Fibroblast of skin of scalp (primary cell): ENCODE data around the gene LIPJ. TPM values are rescaled to one million over a fixed set of nuclear protein-coding genes. Genes with fewer than 3 reads are reported as not detected.
A peak's percentile ranks its signal among the peaks of the same experiment; 100 is the strongest.

ENCODE experiments used
- DNase-seq: peaks from one replicate; pipeline ENCODE4 v3.0.0-alpha.2; 2013
- polyA plus RNA-seq, 2 experiments: library from polyadenylated mRNA; unstranded; fragments of 120-200 nt; gene quantifications; one replicate each; pipeline ENCODE4 v1.2.1, GENCODE V29; 2013; ENCODE audit not compliant: insufficient read length in 2 of 2

Gene LIPJ
- polyA plus RNA-seq (2013, experiment 1 of 2; ENCODE audit: insufficient read length) = not detected
- polyA plus RNA-seq (2013, experiment 2 of 2; ENCODE audit: insufficient read length) = not detected

DNA sequence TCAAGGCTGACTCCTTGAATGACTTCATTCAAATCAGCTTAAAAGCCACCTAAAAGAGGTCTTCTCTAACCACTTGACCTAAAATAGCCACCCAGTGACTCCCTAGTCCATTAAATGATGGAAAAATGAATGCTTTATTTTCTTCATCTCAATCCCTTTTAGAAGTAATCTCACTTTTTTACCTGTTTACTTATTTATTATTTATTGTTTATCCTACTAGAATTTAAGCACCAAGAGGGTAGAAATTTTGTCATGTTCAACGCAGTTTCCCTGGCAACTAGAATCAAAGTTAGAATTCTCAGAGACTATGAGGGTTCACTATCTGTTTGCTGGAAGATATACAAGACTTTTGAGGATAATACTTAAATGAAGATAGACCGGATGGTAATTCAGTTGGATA, at the start of gene LIPJ:
Gene LIPJ, plus strand, starts transcription at position 301 of the 400 bp plus-strand sequence. CDS start 3,926 bp downstream, outside the sequence.
- DNase-seq = no peak

- DNase-seq = peak; percentile 46
Measured at GRCh38 chr10:88537322-88537721, 49.2 kb upstream of the LIPJ start.

DNA sequence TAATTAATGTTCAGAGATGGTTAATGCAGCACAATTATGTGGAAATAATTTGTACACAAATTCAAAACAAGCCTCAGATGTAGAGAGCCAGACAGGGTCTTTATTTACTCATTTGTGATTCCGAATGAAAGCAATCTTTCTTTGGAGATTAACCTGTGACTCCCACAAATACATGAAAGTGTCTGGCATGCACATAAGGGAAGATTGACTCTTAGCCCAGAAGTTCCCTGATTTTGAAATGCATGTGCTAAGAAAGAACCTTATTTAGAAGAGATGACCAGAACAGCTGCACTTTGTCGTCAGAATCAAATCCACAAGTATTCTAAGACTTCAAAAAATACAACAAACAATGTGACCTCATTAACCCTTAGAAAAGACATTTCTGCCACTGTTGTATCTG, 48.5 kb upstream of the LIPJ start:
- DNase-seq = peak; percentile 80

DNA sequence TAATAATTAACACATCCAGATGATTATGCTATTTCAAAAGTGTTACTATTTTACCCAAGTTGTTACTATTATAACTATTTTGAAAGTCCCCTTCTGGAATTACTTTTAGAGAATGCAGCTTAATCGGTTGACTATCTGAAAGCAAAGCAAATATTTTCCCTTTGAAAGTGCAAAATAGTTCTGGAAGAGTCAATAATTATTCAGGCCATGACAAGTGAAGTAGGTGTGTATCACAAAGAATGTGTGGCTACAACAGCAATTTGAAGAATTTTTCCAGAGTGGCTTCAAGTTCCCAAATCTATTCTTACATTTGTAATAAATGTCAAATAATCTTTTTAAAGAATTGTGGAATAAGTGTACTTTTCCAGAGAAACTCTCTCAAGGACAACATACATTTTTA, 46.2 kb upstream of the LIPJ start:
- no peak for DNase-seq

DNA sequence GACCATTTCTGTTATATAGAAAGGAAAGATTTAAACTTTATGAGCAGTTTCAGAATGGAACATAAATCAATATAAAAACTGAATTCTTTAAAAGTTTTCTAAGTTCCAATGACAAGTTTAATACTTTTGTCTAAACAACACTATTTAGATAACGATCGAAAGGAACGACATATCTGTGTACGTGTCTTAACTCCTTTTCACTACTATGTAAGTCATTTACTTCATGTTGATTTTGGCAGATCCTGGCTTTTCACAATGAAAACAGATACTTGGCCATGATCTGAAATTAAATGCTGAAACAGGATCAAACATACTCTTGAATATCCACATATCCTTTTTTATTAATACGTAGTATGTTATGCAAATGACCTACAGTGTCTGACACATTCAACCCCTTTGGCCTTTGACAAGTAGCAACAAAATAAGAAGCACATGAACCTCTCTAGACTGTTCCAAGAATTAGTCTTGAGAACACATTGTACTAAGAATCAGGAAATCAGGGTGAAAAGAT, 45.4 kb upstream of the LIPJ start:
- DNase-seq = no peak

GRCh38 chr10:88542522-88542921, 44.0 kb upstream of the LIPJ start:
- no peak for DNase-seq

GRCh38 chr10:88544140-88544870, 42.3 kb upstream of the LIPJ start:
- no peak for DNase-seq

GRCh38 chr10:88545359-88545758, 41.2 kb upstream of the LIPJ start:
- DNase-seq = no peak

DNA sequence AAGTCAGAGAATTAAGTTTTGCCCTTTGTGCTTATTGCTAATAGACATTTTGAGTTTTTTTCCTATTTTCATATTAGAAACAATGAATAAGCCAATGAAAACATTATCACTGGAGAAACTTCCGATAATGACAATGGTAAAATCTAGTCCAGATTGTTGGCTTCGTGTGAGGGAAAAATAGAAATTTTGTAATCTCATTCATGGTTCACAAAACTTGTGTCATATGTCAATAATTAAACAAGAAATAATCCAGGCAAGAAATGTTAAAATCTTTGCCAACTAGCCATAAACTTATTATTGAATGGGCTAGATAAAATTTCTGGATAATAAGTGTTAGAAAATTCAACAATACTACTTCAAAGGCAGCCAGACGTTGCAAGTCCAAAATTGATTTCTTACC, 40.1 kb upstream of the LIPJ start:
- no peak for DNase-seq

- DNase-seq = no peak
Measured at GRCh38 chr10:88551246-88551645, 35.3 kb upstream of the LIPJ start.

DNA sequence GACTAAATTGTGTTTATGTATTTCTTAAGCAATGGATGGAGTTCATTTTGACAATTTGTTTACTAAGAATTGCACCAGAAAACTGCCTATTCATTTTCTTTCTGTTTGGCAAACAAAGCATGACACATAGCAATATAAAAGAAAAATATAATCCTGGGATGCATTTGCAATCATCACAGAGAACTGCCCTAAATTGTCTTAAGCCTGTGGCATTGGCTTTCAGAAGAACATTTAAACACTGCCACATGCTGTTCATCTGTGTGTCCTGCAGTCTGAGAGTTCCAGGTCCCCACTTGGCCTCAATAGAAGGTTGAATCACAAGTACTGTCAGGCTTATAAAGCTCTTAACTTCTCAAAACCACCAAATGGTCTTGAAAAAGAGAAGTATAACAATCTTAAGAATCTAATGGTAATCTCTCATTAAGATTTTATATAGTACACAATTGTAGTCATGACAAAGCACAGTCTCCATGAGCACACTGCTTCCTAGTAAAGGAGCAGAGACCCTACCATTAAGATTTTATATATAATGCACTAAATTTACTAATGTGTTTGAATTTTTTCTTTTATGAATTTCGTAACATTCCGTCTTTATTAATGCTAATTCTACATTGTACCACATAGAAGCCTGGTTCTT, 33.3 kb upstream of the LIPJ start:
- DNase-seq = peak; percentile 75

GRCh38 chr10:88555190-88555908, 31.2 kb upstream of the LIPJ start:
- DNase-seq = no peak

DNA sequence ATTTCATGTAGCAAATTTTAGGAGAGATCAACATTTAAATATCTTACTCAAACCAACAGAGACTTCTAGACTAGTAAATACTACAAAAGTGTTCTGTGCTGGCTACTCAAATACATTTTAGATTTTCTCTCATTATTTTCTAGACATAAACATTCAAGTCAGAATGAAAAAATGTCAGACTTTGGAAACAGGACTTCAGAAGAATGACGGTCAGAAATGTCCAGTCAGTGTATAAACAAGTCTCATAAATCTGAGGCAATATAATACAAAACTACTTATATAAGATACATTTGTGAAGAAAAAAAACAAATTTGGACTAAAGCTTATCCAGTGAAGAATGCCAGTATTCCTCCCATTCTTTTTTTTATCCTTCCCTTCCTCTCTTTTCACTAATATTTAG, 29.3 kb upstream of the LIPJ start:
- DNase-seq = peak; percentile 21

DNA sequence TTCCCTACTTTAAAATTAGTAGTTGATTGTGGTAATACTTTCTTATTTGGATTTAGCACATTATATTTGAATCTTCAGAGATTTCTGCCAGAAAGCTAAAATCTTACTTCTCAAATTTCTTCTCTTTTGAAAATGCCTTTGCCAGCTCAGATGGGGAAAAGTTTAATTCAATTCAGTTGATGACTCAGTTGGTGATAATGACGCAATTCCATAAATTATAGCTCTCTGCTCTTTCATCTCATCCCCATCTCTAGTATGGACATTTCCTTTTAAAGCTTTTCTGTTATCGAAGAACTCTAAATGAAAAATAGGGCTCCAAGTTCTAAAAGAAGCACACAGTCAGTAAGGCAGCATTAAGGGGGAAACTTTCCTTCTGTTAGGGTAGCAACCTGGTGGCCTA, 28.9 kb upstream of the LIPJ start:
- peak; percentile 60 for DNase-seq

DNA sequence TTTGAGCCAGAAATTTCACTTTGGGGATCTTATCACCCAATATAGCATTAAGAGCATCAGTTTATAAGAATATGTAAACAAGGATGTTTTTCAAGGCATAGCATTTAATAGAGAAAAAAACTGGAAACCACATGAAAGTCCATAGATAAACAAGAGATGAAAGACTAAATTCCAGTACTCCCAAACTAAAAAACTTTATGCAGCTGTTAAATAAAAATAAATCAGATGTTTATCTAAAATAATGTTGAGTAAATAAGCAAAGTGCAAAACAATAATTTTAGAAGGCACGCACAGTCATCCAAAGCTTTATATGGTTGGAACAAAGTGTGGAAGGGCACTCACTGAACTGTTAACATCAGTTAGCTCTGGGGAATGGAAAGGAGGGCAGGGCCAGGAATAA, 24.4 kb upstream of the LIPJ start:
- no peak for DNase-seq

- DNase-seq = peak; percentile 47
Measured at GRCh38 chr10:88565072-88565471, 21.5 kb upstream of the LIPJ start.

- DNase-seq = no peak
Measured at GRCh38 chr10:88582411-88582805, 4.2 kb upstream of the LIPJ start.

DNA sequence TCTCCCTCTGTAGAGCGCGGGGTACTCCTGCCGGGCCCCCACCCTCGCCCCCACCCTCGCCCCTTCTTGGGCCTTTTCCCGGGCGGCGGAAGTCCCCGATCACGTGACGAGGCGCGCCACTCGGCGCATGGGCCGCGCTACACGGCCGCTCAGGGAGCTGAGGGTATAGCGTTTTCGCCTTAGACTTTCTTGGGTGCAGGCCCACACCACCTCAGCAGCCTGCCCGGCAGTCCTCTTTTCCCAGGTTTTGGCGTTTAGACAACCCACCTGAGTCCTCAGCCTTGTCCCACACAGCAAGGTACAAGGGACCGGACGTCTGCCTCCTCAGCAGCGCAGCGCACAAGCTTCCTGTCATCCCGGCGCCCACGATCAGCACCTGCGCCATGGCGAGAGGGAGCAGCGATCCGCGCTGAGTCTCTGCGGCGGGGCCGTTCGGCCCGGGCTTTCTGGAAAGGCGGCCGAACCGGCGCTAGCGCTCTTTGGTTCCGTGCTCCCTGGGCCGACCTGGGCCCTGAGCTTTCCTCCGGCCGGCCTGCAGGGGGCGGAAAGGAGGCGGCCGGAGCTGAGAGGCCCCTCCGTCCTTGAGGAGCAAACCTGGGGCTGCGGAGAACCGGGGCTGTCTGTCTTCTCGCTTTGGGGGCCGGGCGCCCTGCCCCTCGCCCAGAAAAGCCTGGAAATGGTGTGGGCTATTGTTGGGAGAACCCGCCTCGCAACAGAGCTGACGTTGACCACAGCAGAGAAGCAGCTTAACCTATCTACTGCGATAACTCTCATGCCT, 3.6 kb upstream of the LIPJ start, which contains the start of gene RNLS:
Gene RNLS, minus strand, starts transcription at position 513 of the 778 bp plus-strand sequence.
- DNase-seq = peak; percentile 67

DNA sequence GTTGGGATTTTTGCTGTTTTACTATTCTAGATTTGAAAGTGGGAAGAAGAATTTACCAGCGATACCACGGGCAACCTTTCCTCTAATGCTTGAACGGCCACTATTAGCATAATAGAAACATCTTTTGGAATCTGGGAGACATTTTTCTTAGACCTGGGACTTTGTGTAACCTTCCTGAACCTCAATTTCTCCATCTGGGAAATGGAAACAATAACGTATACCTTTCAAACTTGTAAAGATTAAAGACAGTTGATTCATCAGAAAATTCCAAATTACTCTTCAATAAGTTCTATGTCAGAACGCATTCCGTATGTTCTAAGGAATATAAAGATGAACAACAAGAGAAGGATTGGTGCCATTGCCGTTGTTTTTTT, 3.0 kb upstream of the LIPJ start:
- no peak for DNase-seq

DNA sequence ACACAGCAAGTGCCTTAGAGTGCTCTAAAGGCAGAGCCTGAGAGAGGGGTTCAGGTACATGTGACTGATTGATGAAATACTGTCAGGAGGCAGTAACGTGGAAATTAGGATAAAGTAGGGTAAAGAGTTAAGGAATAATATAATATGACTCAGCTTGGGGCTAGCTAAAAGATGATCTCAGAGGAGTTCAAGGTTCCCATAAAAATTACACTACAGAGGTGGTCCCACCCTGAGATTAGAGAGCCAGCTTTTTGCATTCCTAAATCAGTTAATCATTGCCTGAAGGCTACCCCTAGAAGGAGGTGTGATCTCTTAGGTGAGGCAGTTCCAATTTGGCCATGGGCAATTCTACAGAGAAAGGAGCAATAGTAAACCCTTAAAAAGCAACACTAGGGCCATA, 5.8 kb downstream of the LIPJ start:
- no peak for DNase-seq

- no peak for DNase-seq
Measured at GRCh38 chr10:88592906-88593305, 6.3 kb downstream of the LIPJ start.

GRCh38 chr10:88594482-88594881, 7.9 kb downstream of the LIPJ start:
- no peak for DNase-seq

DNA sequence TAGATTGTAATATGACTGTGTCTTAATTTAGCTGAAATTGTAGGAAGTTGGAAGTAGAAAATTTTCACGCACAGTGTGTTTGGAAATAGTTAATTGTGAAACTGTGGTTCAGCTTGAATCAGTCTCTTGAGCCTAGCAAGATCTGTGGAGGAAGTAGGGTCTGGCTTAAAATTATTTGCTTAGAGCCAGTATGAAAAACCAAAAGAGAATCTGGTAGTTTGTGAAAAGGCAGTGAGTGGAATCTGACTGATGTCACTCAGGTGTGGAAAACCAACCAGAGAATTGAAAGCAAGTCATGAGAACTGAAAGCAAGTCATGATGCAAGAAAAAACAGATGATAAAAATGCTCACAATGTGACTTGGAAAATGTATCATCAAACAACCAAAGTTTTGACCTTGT, 11.5 kb downstream of the LIPJ start:
- DNase-seq = no peak
